Gastrocnemius medialis (tissue), 4 donors: ENCODE results near the gene ZFP36. TPM values are rescaled to one million over a fixed set of nuclear protein-coding genes. Genes with fewer than 3 reads are reported as not detected.
A peak's percentile ranks its signal among the peaks of the same experiment; 100 is the strongest.

Source experiments
- ATAC-seq, 2 donors: fragments of 150-250 bp; one replicate each; pipeline ENCODE4 v1.9.1; 2016
- DNase-seq, 2 donors: peaks; one replicate each; pipeline ENCODE4 v3.0.0-alpha.2; 2019
- H3K27ac ChIP-seq, 4 donors: fragments of 200-600 bp; sonication (generic); 1 replicate in 1 of 4; 2 replicates in 3 of 4; pipeline ENCODE4 v1.5.1; 2016 to 2018; ENCODE audit warnings: mild to moderate bottlenecking in 2 of 4, moderate library complexity in 1 of 4
- H3K27me3 ChIP-seq, 3 donors: fragments of 200-600 bp; sonication (generic) in 2 of 3; 1 replicate in 1 of 3; 2 replicates in 2 of 3; pipeline versions ENCODE4 v1.5.1 to v1.6.0; 2016 to 2019; ENCODE audit warnings: mild to moderate bottlenecking in 1 of 3, moderate library complexity in 1 of 3
- H3K36me3 ChIP-seq, 2 donors: fragments of 200-600 bp; sonication (generic) in 1 of 2; one replicate each; pipeline ENCODE4 v1.5.1; 2017 to 2018
- H3K4me1 ChIP-seq, 2 donors: fragments of 200-600 bp; sonication (generic) in 1 of 2; one replicate each; pipeline ENCODE4 v1.5.1; 2016 to 2017; ENCODE audit warnings: mild to moderate bottlenecking in 2 of 2
- H3K4me3 ChIP-seq, 4 donors: fragments of 200-600 bp; sonication (generic) in 3 of 4; 1 replicate in 1 of 4; 2 replicates in 3 of 4; pipeline ENCODE4 v1.5.1; 2016 to 2019; ENCODE audit warnings: mild to moderate bottlenecking in 2 of 4
- H3K9me3 ChIP-seq, 3 donors: fragments of 200-600 bp; sonication (generic) in 2 of 3; 1 replicate in 1 of 3; 2 replicates in 2 of 3; pipeline ENCODE4 v1.5.1; 2016 to 2019
- CTCF ChIP-seq, 5 experiments: fragments of 450-650 bp in 3 of 5; fragments of 200-600 bp in 2 of 5; sonication (generic) in 2 of 5; IDR thresholded peaks in 4 of 5; conservative IDR thresholded peaks in 1 of 5; 1 replicate in 4 of 5; 2 replicates in 1 of 5; pipeline ENCODE4 v1.5.1; 2016 to 2019; ENCODE audit warnings: antibody characterized with exemption in 5 of 5, mild to moderate bottlenecking in 3 of 5, moderate library complexity in 3 of 5
- POLR2A ChIP-seq, 2 donors: fragments of 450-650 bp; IDR thresholded peaks; one replicate each; pipeline ENCODE4 v1.6.1; 2017; ENCODE audit warnings: antibody characterized with exemption in 2 of 2, mild to moderate bottlenecking in 2 of 2, moderate library complexity in 2 of 2
- in situ Hi-C, 4 donors: fragments of 200-750 bp; cut with MboI; loops; one replicate each; pipeline versions ENCODE4 v1.15.0 to v1.8.0; 2017; ENCODE audit warnings: low sequenced_read_pairs in 4 of 4
- intact Hi-C: fragments of 100-400 bp; cut with DNase I; formaldehyde crosslinking; loops from one replicate; pipeline ENCODE4 v1.15.1; 2023; ENCODE audit warnings: low total_unique reads
- total RNA-seq, 4 donors: library from RNA; depleted of rRNA; stranded (reverse); fragments of >200 nt; gene quantifications; one replicate each; pipeline versions ENCODE4 v1.1.0 to v1.2.3, GENCODE V29; 2016

ZFP36 gene
- total RNA-seq, 4 donors from 2014 or later: 72.2 to 202 (median 132) TPM

- TF ChIP-seq CTCF (IDR thresholded peaks at IDR 0.05 in 4 of 5, conservative IDR thresholded peaks at IDR 0.05 in 1 of 5) (no peak), POLR2A (IDR thresholded peaks at IDR 0.05) (no peak)
- Histone ChIP-seq H3K27ac (peak overlapping the region; percentile 86 to 95 (median 90)), H3K4me3 (peak overlapping the region; percentile 77 to 99 (median 91)), H3K4me1 (peaks cover 22 to 26% of the 10 kb centered on the region in 2 donors), H3K27me3 (no peaks in the 10 kb centered on the region), H3K9me3 (no peaks in the 10 kb centered on the region), H3K36me3 (peaks cover 4 to 32% of the 10 kb centered on the region in 2 donors)
- in situ Hi-C loops (loop anchor here in 2 of 4 donors (5.0 to 25.0 kb wide), 3 partner anchors 98 to 403 kb away; partner anchors contain the start of genes DYRK1B (in 2 of the 2), EID2B (in 2 of the 2), FBL (in 2 of the 2) and EID2 (in 1 of the 2)), intact Hi-C loops (loop anchor here (2.0 to 5.0 kb wide), 2 partner anchors 22 to 42 kb away; partner anchors contain the start of genes MED29, PAF1 and PLEKHG2)
- ATAC-seq (no peak), DNase-seq (no peak)
These were observed 27.8 kb downstream of the ZFP36 start for GRCh38 chr19:39434123-39435076.

- Histone ChIP-seq H3K9me3 (no peaks in the 10 kb centered on the region), H3K27me3 (no peaks in the 10 kb centered on the region), H3K27ac (peak within 1 kb of the TSS; percentile 86 to 95 (median 90)), H3K4me3 (peak within 1 kb of the TSS; percentile 77 to 99 (median 91)), H3K36me3 (peaks cover 4 to 32% of the 10 kb centered on the region in 2 donors), H3K4me1 (peaks cover 22 to 28% of the 10 kb centered on the region in 2 donors)
- DNase-seq (peak; percentile 98 to 99), ATAC-seq (peak; percentile 96)
- in situ Hi-C loops (loop anchor here in 2 of 4 donors (5.0 to 25.0 kb wide), 3 partner anchors 97 to 402 kb away; partner anchors contain the start of genes DYRK1B (in 2 of the 2), EID2B (in 2 of the 2), FBL (in 2 of the 2) and EID2 (in 1 of the 2)), intact Hi-C loops (loop anchor here (1.0 to 2.0 kb wide), 3 partner anchors 10 to 97 kb away; partner anchors contain the start of genes EID2B, PLEKHG2 and SUPT5H)
- TF ChIP-seq CTCF (IDR thresholded peaks at IDR 0.05 in 4 of 5, conservative IDR thresholded peaks at IDR 0.05 in 1 of 5) (peak in 1 of 5 experiments; percentile 19), POLR2A (IDR thresholded peaks at IDR 0.05) (peak; percentile 98 to 99)
These were observed 29.1 kb downstream of the ZFP36 start, which contains the start of gene RPS16 for GRCh38 chr19:39435499-39436349. Gene RPS16 (minus strand): TSS chr19:39435949. CDS start chr19:39435895, 54 bp downstream.

- Histone ChIP-seq H3K27me3 (no peaks in the 10 kb centered on the region), H3K4me3 (peak overlapping the region; percentile 56 to 99 (median 91)), H3K9me3 (no peaks in the 10 kb centered on the region), H3K36me3 (peaks cover 4 to 32% of the 10 kb centered on the region in 2 donors), H3K27ac (peak overlapping the region; percentile 84 to 95 (median 90)), H3K4me1 (peaks cover 22 to 28% of the 10 kb centered on the region in 2 donors)
- ATAC-seq: peak in 1 of 2 donors; percentile 8
- TF ChIP-seq CTCF (IDR thresholded peaks at IDR 0.05 in 4 of 5, conservative IDR thresholded peaks at IDR 0.05 in 1 of 5) (no peak), POLR2A (IDR thresholded peaks at IDR 0.05) (no peak)
- intact Hi-C loops: loop anchor here (1.0 to 2.0 kb wide), 2 partner anchors 9 to 96 kb away; partner anchors contain the start of genes EID2B and SUPT5H
- in situ Hi-C loops: loop anchor here in 2 of 4 donors (5.0 to 25.0 kb wide), 3 partner anchors 96 to 401 kb away; partner anchors contain the start of genes DYRK1B (in 2 of the 2), EID2B (in 2 of the 2), FBL (in 2 of the 2) and EID2 (in 1 of the 2)
- no peak for DNase-seq
These were observed 29.7 kb downstream of the ZFP36 start for GRCh38 chr19:39436350-39436716.
